Ecto neural progenitor cell (in vitro differentiated cells): ENCODE data around the gene ERGIC1.

ENCODE experiments used
- DNase-seq: peaks from one replicate; pipeline ENCODE4 v3.0.0-alpha.2; 2018; ENCODE audit warnings: low spot score

ERGIC1 gene

GRCh38 chr5:172902497-172903472 is 68.7 kb downstream of the ERGIC1 start:
- peak; percentile 69 for DNase-seq

- DNase-seq: no peak
These were observed 69.7 kb downstream of the ERGIC1 start for GRCh38 chr5:172903790-172904189.

- no peak for DNase-seq
These were observed 70.2 kb downstream of the ERGIC1 start for GRCh38 chr5:172904312-172904642.

GRCh38 chr5:172904643-172905345 is 70.7 kb downstream of the ERGIC1 start:
- no peak for DNase-seq

GRCh38 chr5:172905346-172906140 is 71.5 kb downstream of the ERGIC1 start:
- DNase-seq: no peak

- DNase-seq: no peak
These were observed 72.4 kb downstream of the ERGIC1 start for GRCh38 chr5:172906436-172906835.

- no peak for DNase-seq
These were observed 72.8 kb downstream of the ERGIC1 start for GRCh38 chr5:172906888-172907287.

GRCh38 chr5:172907657-172908056 is 73.6 kb downstream of the ERGIC1 start:
- no peak for DNase-seq

- DNase-seq: no peak
These were observed 74.6 kb downstream of the ERGIC1 start for GRCh38 chr5:172908662-172909061.

GRCh38 chr5:172909931-172910502 is 76.0 kb downstream of the ERGIC1 start:
- DNase-seq: no peak

- no peak for DNase-seq
These were observed 77.0 kb downstream of the ERGIC1 start for GRCh38 chr5:172910828-172911627.

- no peak for DNase-seq
These were observed 77.5 kb downstream of the ERGIC1 start for GRCh38 chr5:172911628-172911880.

GRCh38 chr5:172911976-172912375 is 77.9 kb downstream of the ERGIC1 start:
- DNase-seq: no peak

- DNase-seq: no peak
These were observed 79.2 kb downstream of the ERGIC1 start for GRCh38 chr5:172913117-172913850.

GRCh38 chr5:172915514-172915913 is 81.5 kb downstream of the ERGIC1 start:
- DNase-seq: no peak

GRCh38 chr5:172918421-172919371 is 84.6 kb downstream of the ERGIC1 start:
- DNase-seq: no peak

GRCh38 chr5:172919525-172920446 is 85.7 kb downstream of the ERGIC1 start:
- no peak for DNase-seq

GRCh38 chr5:172920447-172920849 is 86.4 kb downstream of the ERGIC1 start:
- DNase-seq: no peak

- DNase-seq: no peak
These were observed 86.9 kb downstream of the ERGIC1 start for GRCh38 chr5:172920995-172921394.
